Endodermal cell (in vitro differentiated cells): ENCODE measurements around the gene ANXA2R. TPM values are rescaled to one million over a fixed set of nuclear protein-coding genes. Genes with fewer than 3 reads are reported as not detected.

ENCODE experiments used
- DNase-seq: peaks from one replicate; pipeline ENCODE4 v3.0.0-alpha.2; 2017
- H3K27ac ChIP-seq: 2 replicates; pipeline ENCODE4 v1.5.1; 2013; ENCODE audit warnings: mild to moderate bottlenecking, low read depth, low read length, moderate library complexity
- H3K27me3 ChIP-seq: 2 replicates; pipeline ENCODE4 v1.6.1; 2013; ENCODE audit warnings: mild to moderate bottlenecking, low read length, moderate library complexity; ENCODE audit not compliant: insufficient read depth, control insufficient read depth, poor library complexity, severe bottlenecking
- H3K36me3 ChIP-seq: 2 replicates; pipeline ENCODE4 v1.7.0; 2013; ENCODE audit warnings: mild to moderate bottlenecking, low read length, moderate library complexity; ENCODE audit not compliant: control insufficient read depth, insufficient read depth
- H3K4me1 ChIP-seq: one replicate; pipeline ENCODE4 v1.7.0; 2013; ENCODE audit warnings: low read length; ENCODE audit not compliant: control insufficient read depth, insufficient read depth
- H3K4me3 ChIP-seq: 2 replicates; pipeline ENCODE4 v1.5.1; 2013; ENCODE audit warnings: mild to moderate bottlenecking, low read length, moderate library complexity
- H3K9ac ChIP-seq: 2 replicates; pipeline ENCODE4 v1.6.1; 2013; ENCODE audit warnings: mild to moderate bottlenecking, low read length, moderate library complexity; ENCODE audit not compliant: poor library complexity, severe bottlenecking; ENCODE audit errors: extremely low read depth
- H3K9me3 ChIP-seq: 2 replicates; pipeline ENCODE4 v1.6.1; 2013; ENCODE audit warnings: mild to moderate bottlenecking, low read length, moderate library complexity; ENCODE audit not compliant: control insufficient read depth
- H3K27ac Mint-ChIP-seq: 2 replicates; pipeline ENCODE4 v1.8.0; 2020; ENCODE audit warnings: mixed read lengths
- H3K27me3 Mint-ChIP-seq: 2 replicates; pipeline ENCODE4 v1.8.0; 2021; ENCODE audit warnings: mild to moderate bottlenecking, mixed read lengths; ENCODE audit not compliant: insufficient read depth
- H3K36me3 Mint-ChIP-seq: 2 replicates; pipeline ENCODE4 v1.8.0; 2020; ENCODE audit warnings: low read depth, mixed read lengths
- H3K4me1 Mint-ChIP-seq: 2 replicates; pipeline ENCODE4 v1.8.0; 2020; ENCODE audit warnings: mixed read lengths
- H3K4me3 Mint-ChIP-seq: 2 replicates; pipeline ENCODE4 v1.8.0; 2020; ENCODE audit warnings: mild to moderate bottlenecking, moderate library complexity, mixed read lengths
- H3K9me3 Mint-ChIP-seq: 2 replicates; pipeline ENCODE4 v1.8.0; 2020; ENCODE audit warnings: mild to moderate bottlenecking, mixed read lengths
- WGBS, 2 experiments: methylation state at CpG; one replicate each; pipeline versions ENCODE4 v1.1.5 to v1.1.7; 2013; ENCODE audit warnings: missing lambda C conversion rate in 2 of 2, mixed read lengths in 1 of 2; ENCODE audit not compliant: insufficient coverage in 1 of 2, insufficient read length in 1 of 2; 5-methylcytosine and 5-hydroxymethylcytosine counted together
- total RNA-seq, 2 donors: library from RNA; stranded (reverse); fragmentation: NEBNext Ultra II Directional in 1 of 2; extraction: Animal tissue kit (Norgen Biotek cat#: 25700) in 1 of 2; gene quantifications; 2 replicates in 1 of 2; 3 replicates in 1 of 2; pipeline ENCODE4 v1.2.1, GENCODE V29; 2021
- TF ChIP-seq, protein P1 (sequence below): fragments of 200-600 bp; sonication (generic); conservative IDR thresholded peaks from 2 replicates; pipeline ENCODE4 v1.5.0; 2021; ENCODE audit warnings: antibody characterized with exemption, mild to moderate bottlenecking

Gene ANXA2R
- total RNA-seq, 2 donors from 2014 or later: 0.73 to 0.97 TPM

DNA sequence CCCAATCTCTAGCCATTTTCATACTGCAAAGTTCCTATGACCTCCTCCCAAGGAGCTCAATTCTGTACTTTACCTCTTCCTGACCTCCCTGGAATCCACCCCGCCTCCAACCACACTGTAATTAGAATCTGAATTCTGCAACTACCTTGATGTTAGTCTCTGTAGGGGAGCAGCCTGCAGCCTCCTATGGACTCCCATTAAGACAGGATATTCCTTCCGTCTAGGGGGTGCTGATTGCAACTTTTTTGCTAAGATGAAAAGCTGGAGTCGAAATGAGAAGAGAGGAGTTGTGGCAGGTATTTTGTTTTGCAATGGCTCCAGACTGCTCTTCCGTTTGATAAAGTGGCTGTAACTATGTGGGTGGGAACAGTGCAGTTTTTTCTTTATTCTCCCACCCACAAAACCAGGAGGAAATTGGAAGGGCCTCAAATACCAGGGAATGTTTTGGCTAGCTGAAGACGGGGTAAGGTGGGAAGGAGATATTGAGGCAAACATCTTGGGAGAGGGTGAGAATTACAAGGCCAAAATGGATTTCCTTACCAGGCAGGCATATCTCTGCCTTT, 23.8 kb downstream of the ANXA2R start:
- Mint-ChIP-seq H3K9me3 (no peaks in the 10 kb centered on the region), H3K27ac (no peak overlapping the region), H3K27me3 (peaks cover 67% of the 10 kb centered on the region), H3K36me3 (no peaks in the 10 kb centered on the region), H3K4me1 (peaks cover 37% of the 10 kb centered on the region), H3K4me3 (peak overlapping the region; percentile 80)
- Histone ChIP-seq H3K36me3 (no peaks in the 10 kb centered on the region), H3K4me3 (no peak overlapping the region), H3K9me3 (no peaks in the 10 kb centered on the region), H3K27me3 (peaks cover 27% of the 10 kb centered on the region), H3K9ac (no peak overlapping the region), H3K27ac (no peak overlapping the region), H3K4me1 (peaks cover 4% of the 10 kb centered on the region)
- TF ChIP-seq, protein P1, sequence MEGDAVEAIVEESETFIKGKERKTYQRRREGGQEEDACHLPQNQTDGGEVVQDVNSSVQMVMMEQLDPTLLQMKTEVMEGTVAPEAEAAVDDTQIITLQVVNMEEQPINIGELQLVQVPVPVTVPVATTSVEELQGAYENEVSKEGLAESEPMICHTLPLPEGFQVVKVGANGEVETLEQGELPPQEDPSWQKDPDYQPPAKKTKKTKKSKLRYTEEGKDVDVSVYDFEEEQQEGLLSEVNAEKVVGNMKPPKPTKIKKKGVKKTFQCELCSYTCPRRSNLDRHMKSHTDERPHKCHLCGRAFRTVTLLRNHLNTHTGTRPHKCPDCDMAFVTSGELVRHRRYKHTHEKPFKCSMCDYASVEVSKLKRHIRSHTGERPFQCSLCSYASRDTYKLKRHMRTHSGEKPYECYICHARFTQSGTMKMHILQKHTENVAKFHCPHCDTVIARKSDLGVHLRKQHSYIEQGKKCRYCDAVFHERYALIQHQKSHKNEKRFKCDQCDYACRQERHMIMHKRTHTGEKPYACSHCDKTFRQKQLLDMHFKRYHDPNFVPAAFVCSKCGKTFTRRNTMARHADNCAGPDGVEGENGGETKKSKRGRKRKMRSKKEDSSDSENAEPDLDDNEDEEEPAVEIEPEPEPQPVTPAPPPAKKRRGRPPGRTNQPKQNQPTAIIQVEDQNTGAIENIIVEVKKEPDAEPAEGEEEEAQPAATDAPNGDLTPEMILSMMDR: no peak
- DNase-seq: peak; percentile 60
- 39% methylated on average over 5 of the region's 5 CpGs; no CpG with 5 or more reads in 1 of the 2 experiments for WGBS, 2 experiments

GRCh38 chr5:43014522-43014921, 25.6 kb downstream of the ANXA2R start:
- Mint-ChIP-seq H3K9me3 (no peaks in the 10 kb centered on the region), H3K4me1 (peaks cover 38% of the 10 kb centered on the region), H3K27ac (no peak overlapping the region), H3K4me3 (no peak overlapping the region), H3K27me3 (peaks cover 67% of the 10 kb centered on the region), H3K36me3 (no peaks in the 10 kb centered on the region)
- H3K4me1 ChIP-seq: no peaks in the 10 kb centered on the region
- H3K9ac ChIP-seq: no peak overlapping the region
- H3K4me3 ChIP-seq: no peak overlapping the region
- no peak for DNase-seq
- H3K27me3 ChIP-seq: peaks cover 19% of the 10 kb centered on the region
- H3K27ac ChIP-seq: no peak overlapping the region
- no peaks in the 10 kb centered on the region for H3K36me3 ChIP-seq
- no peaks in the 10 kb centered on the region for H3K9me3 ChIP-seq
- TF ChIP-seq, protein P1: no peak

GRCh38 chr5:43010935-43011315, 29.2 kb downstream of the ANXA2R start:
- Mint-ChIP-seq H3K27ac (no peak overlapping the region), H3K9me3 (no peaks in the 10 kb centered on the region), H3K4me3 (no peak overlapping the region), H3K4me1 (peaks cover 25% of the 10 kb centered on the region), H3K27me3 (peaks cover 55% of the 10 kb centered on the region), H3K36me3 (no peaks in the 10 kb centered on the region)
- Histone ChIP-seq H3K9me3 (no peaks in the 10 kb centered on the region), H3K4me3 (no peak overlapping the region), H3K27me3 (peaks cover 18% of the 10 kb centered on the region), H3K4me1 (no peaks in the 10 kb centered on the region), H3K36me3 (no peaks in the 10 kb centered on the region), H3K9ac (no peak overlapping the region), H3K27ac (no peak overlapping the region)
- TF ChIP-seq, protein P1: no peak
- WGBS, 2 experiments: 86 to 100% methylated on average over 1 to 3 of the region's 3 CpGs
- DNase-seq: no peak
